GM19452 (cell line): ENCODE data around the gene DHFR.
"Not testable (repeated sequence)": the region's sequence is repeated elsewhere in the genome, so short reads cannot be mapped to it uniquely, and the experiment has no call there.

Source experiments
- ATAC-seq: cut with Tn5 transposase; IDR thresholded peaks from one replicate; pipeline ENCODE4 v1.9.1; 2021; ENCODE audit not compliant: unreplicated experiment

The DHFR gene

GRCh38 chr5:80600943-80601693 is 53.7 kb downstream of the DHFR start:
- no peak for ATAC-seq

- no peak for ATAC-seq
Observed at GRCh38 chr5:80597500-80597899, 57.3 kb downstream of the DHFR start.

DNA sequence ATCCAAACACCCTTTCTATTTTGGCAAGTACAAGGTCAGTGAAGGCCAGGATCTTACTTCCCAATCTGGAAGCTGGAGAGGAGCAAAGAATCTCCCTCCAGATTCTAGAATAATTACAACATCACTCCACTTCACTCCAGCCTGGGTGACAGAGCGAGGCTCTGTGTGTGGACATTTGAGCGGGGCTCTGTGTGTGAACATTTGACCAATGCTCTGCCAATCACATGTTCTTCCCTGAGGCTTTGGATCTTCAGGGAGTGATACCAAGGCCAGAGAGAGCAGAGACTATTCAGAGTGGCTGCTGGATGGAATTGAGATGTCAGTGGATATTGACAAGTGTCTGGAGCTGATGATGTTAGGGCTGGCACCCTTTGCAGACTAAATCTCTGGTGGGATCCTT is 60.0 kb downstream of the DHFR start:
- ATAC-seq, result no peak

DNA sequence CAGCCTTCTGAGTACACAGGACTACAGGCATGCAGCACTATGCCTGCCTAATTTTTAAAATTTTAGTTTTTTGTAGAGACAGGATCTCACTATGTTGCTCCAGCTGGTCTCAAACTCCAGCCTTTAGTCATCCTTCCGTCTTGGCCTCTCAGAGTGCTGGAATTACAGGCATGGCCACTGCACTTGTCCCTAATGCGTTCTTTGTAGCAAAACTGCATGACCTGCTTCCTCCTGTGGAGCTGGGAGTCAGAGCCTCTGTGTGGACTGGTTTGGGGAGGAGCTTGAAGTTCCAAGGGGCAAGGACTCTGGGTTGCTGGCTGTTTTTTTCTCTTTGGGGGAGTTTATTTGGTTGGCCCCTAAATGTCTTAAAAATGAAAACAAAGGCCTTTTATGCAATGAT is 62.0 kb downstream of the DHFR start:
- no peak for ATAC-seq

DNA sequence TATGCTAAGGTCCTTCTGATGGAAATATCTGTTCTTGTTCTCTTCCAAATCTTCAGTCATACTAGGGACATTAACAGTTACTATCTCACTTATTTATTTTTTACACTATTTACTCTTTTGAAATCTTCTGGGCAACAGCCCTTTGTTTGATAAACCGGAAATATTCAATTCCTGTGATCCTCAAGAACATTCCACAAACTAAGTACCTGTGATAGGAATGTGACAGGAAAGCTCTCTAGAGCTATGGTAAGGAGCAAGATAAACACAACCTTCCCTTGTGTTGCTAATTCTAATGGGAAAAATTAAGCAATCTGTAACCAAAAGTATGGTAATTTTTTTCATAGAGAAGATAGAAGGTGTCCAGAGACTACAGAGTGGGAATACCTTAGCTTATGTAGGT is 62.7 kb downstream of the DHFR start:
- ATAC-seq, result no peak

DNA sequence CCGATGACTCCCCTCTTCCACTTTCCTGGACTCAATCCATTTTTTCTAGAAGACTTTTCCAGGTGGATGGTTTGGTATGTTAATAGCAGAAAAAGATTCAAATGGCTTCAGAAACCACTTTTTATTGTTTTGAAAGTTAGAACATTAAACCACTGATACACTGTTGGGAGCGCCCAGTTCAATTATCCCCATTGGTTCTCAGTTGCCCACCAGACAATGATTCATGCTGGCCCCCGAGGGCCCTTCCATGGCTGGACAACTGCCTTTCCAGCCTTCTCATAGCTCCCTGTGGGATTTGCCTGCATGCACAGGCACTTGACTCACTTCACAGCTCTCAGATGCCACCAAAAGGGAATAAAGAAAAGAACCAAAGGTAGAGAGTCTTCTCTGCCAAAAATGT is 63.4 kb downstream of the DHFR start:
- no peak for ATAC-seq

GRCh38 chr5:80590766-80591165 is 64.0 kb downstream of the DHFR start:
- no peak for ATAC-seq

DNA sequence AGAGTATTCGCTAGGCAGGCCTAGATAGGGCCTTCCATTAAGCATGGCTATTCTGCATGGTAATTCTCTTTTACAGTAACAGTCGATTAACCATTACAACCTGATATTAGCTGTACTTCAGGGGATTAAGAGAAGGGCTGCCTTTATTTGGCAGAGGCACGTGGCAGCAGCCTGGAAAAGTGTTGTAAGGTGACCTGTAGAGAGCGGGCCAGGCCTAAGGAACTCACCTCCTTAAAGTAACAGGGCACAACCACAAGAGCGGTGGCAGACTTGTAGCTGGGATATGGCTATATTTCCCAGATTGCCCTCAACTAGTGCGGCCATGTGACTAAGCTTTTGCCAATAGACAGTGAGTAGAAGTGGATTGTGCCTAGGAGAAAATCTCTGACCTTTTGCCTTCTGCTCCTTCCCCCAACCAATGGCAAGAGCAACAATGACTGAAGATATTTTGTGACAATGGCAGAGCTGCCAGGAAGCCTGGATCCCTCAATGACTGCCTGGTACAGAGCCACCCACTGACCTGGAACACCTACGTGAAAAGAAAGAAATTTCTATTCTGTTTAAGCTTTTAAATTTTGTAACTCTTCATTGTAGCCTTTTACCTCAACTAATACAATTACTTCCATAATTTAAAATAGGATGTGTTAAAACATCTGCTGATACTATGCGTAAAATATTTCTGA is 65.8 kb downstream of the DHFR start:
- no peak for ATAC-seq

DNA sequence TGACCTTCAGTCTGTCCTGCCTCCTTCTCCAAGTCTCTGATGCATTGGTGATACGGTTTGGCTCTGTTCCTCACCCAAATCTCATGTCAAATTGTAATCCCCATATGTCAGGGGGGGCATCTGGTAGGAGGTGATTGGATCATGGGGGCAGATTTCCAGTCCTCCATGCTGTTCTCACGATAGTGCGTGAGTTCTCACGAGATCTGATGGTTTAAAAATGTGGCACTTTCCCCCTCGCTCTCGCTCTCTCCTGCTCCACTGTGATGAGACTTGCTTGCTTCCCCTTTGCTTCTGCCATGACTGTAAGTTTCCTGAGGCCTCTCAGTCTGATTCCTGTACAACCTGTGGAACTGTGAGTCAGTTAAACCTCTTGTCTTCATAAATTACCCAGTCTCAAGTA is 70.0 kb downstream of the DHFR start:
- ATAC-seq, result no peak

- not testable (repeated sequence) for ATAC-seq
Observed at GRCh38 chr5:80580291-80580690, 74.5 kb downstream of the DHFR start.

DNA sequence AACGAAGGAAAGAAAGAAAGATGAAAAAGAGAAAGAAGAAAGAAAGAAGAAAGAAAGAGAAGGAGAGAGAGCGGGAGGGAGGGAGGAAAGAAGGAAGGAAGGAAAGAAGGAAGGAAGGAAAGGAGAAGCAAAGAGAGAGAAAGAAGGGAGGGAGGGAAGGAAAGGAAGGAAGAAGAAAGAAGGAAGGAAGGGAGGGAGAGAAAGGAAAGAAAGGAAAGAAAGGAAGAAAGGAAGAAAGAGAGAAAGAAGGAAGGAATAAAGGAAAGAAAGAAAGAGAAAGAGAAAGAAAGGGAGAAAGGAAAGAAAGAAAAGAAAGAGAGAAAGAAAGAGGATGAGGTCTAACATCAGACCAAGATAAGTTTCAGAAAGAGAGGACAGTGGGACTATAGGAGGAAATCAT is 75.7 kb downstream of the DHFR start:
- no peak for ATAC-seq

DNA sequence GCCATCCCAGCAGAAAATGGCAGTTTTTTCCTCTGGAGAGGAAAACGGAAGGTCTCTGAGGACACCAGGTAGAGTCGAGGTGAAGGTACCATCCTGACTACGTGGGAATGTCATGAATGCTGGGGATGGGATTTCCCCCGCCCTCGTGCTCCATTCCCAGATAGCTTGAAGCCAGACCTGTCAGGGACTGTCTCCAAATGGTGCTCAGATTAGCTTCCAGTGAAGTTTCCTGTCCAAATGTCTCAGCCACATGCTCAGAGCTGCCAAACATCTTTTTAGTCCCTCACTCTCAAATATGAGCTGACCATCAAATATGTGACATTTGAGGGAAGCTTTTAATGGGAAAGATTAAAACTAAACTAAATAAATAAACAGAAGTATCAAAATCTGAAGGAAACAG is 77.1 kb downstream of the DHFR start:
- ATAC-seq, result no peak

GRCh38 chr5:80576383-80576782 is 78.4 kb downstream of the DHFR start:
- ATAC-seq, result no peak
